ENCODE results near the gene ACADL. TPM values are rescaled to one million over a fixed set of nuclear protein-coding genes. Genes with fewer than 3 reads are reported as not detected.

The ACADL gene
- total RNA-seq: 1 to 10 TPM; 2.5 to 4.6 TPM
- long read RNA-seq: 0 reads

DNA sequence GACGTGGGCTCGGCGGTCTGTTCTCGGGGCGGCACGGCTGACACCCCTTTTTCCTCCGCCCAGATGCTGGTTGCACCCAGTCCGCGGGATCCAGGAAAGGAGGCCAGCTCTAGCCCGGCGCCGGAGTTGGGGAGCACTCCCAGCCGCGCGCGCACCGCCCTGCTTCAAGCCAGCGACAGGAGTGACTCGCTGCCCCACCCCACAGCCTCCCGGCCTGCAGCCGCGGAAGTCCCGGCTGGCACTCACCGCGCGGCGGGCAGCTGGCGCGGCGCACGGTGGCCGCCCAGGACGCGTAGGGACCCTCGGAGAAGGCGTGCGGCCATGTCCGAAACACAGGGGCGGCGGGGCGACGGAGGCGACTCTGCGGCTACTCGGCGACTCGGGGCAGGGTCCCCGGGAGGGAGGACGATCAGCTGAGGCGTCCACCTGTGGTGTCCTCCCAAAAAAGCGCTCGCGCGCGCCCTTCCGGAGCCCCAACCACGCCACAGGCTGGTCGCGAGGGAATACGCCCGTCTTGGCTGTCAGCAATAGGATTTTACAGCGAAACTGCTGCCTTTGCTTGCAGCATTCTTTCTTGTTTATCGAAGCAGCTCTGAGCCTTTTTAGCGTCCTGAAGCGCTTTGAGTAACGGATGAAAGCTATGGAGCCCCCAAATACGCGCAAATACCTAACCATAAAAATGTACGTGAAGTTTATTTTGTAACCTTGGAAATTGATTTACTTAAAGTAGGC lies at the start of gene ACADL:
ACADL (minus strand) TSS at position 507 of the 732 bp plus-strand sequence; CDS start at position 323, 184 bp downstream.
- ATAC-seq (peak; percentile 90 to 91), DNase-seq (peak; percentile 59)
- intact Hi-C loops (cut with DNase I): no loop called here

DNA sequence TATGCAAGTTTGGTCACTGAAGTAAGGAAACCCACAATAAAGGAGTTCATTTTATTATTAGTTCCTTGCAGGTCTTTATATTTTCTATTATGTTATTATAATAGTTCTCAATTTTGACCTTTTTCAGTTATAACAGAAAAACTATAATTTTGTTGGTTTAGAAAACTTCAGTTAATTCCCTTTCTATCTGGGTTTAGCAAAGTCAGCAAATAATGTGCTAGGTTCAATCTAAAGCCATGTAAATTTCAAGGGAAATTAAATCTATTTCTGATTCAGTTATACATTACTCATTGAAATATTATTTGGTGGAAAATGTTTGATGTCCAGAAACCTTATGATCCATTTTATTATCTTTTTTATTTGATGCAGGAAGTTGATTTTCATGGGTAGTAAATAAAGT lies 46.1 kb upstream of the ACADL start:
- intact Hi-C loops (cut with DNase I): no loop called here
- ATAC-seq (no peak), DNase-seq (no peak)

DNA sequence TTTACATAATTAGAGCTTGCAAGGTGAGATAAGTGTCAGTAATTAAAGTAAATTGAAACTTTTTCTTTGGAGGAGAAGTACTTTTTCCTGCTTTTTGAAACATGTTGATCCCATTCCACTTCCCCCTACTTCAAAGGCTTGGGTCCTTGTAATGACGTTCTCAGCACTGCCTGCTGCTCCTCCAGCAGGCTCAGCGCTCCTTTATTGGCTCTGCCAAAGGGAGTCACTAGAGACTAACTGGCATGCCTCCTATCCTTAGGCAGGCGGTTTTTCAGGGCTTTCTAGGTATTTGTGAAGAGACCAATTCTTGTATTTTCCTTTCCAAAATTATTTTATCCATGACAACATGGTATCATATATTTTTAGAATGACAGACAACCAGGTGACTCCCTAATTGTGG lies 43.9 kb upstream of the ACADL start:
- DNase-seq (no peak), ATAC-seq (no peak)
- intact Hi-C loops (cut with DNase I): no loop called here

DNA sequence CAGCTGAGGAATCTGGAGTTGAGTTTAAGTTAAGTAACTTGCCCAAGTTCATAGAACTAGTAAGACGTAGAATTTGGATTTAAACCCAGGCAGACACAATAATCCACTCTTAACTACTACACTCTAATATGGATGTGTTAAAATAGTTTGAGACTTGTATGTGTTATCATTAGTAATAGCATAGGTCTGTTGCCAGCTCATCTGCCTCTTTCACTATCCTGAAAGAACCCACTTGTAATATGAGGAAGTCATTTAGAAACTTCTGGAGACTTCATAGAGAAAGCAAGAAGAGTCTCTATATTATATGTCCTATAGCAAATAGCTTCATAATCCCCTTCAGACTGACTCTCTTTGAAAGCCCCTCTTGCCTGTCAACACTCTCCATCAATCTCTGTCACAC lies 43.0 kb upstream of the ACADL start:
- intact Hi-C loops (cut with DNase I): no loop called here
- DNase-seq: no peak
- no peak for ATAC-seq

DNA sequence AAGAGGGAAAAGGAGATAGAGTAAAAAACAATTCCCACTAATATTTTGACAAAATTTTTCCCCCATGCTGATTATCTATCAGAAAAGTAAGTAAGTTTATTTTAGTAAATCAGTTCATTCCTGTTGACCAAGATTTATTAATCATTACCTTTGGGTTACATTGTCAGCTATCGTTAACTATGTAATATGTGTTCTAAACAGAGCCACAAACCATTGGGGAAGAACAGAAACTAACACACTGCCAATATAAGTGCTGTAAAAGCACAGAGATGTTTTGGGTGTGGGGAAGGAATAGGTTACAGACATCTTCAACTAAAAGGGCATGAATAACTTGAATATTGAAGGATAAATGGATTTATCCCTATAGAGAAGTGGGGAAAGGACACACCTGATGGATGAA lies 42.5 kb upstream of the ACADL start:
- intact Hi-C loops (cut with DNase I): no loop called here
- no peak for ATAC-seq
- DNase-seq: no peak

DNA sequence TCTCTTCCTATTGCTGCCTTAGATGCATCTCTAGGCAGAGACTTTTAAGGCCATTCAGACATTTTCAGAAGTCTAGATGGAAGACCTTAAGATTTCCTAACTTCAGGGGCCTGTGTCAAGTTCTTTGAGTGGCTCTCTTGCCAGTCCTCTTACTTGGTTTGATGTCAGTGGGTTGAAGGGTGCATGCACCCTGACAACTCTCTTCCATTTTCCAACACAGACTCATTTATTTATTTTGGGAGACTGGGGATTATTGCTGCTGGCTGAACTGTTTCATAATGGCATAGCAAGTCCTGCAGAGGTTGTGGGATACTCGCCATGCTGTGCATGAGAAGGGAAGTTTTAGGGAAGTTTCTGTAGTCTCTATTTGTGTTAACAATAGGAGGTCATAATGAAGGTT lies 39.0 kb upstream of the ACADL start:
- DNase-seq (no peak), ATAC-seq (no peak)
- intact Hi-C loops (cut with DNase I): no loop called here

DNA sequence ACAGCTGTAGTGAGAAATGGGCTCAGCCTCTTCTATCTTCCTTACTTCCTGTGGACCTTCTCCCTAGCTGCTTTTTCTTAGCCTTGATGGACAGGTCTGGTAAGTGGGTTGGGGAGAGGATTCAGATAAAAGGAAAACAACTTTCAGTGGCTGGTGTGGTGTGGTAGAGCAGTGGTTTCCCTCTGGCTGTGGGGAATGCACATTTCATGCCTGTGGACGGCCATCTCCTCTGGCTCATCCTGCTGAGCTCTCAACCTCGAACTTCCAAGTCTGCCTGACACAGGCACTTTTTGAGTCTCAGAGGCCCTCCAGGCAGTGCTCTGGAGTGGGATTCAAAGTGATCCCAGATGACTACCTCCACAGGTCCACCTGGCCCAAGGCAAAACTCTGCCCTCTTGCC lies 38.6 kb upstream of the ACADL start:
- ATAC-seq (no peak), DNase-seq (no peak)
- intact Hi-C loops (cut with DNase I): no loop called here

DNA sequence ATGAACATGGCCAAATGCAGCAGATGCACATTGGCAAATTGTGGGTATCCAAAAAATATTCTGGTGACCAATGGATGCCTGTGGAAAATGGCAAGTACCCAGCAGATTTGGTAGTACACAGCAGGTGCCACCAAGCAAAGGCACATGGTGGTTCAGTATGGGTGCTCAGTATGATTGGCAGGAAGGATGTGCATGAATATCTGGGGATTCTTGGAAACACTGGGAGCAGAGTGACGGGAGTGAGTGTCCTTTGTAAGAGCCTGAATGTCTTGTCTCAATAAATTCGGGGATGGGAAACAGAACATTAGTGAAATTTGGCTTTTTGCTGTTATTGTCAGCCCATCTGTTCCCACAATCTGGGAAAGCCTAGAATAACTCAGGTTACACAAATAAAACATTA lies 36.8 kb upstream of the ACADL start:
- DNase-seq (no peak), ATAC-seq (no peak)
- intact Hi-C loops (cut with DNase I): no loop called here

DNA sequence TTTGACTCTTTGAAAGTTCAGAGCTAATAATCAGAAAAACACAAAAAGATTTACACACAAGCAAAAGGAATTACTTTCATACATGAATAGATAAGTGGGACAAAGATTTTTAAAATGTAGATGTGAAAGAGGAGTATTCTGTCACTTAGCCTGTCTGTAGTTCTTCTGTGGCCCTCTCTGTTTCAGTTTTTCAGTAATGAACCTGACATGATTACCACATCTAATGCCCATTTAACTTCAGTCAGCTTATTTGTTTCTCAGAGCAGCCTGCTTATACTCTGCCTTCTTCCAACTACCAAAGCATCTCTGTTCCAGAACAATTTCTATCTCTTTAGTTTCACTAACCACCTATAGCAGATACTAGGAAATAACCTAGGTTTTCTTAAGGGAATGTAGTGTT lies 34.4 kb upstream of the ACADL start:
- ATAC-seq: no peak

DNA sequence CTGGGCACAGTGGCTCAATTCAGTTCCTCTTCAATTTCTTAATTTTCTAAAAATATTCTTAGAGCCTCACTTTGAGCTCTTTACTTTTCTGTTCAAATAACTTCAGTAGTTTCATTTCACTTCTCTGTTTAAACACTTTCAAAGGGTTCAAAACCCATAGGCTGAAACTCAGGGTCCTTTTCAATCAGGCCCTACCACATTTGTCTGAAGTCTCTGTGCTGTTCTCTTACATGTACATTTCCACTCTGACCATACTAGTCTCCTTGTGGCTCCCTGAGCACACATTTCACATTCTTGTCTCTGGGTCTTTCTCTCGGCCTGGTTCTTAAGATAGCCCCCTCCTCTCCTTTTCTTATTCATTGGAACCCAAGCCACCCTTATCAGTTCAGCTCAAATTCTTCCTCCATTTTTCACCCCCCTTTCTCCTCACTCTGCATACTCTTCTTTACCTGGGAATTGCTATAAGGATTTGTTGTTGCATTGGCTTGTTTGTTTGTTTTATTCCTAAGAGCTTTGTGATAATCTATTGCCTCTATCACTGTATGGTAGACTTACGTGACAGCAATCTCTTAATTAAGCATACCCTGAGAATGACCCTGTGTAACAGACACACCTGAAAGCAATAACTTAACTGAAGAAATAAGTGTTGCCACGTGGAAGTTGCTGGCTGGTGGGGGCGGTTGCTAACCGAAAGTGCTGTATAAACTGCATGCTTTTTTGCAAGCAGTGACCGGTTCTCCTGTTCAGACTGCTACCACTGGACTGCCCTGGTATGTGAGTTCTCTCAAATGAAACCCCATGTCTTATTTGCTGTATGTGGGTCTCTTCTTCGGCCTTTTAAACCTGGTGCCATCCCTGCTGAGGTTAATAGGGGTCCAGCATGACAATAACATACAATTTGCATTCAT lies 27.7 kb upstream of the ACADL start:
- intact Hi-C loops (cut with DNase I): no loop called here
- ATAC-seq (no peak), DNase-seq (no peak)

More for the DNA sequence above, 34.4 kb upstream of the ACADL start:
- intact Hi-C loops (cut with DNase I): no loop called here
- DNase-seq: no peak

DNA sequence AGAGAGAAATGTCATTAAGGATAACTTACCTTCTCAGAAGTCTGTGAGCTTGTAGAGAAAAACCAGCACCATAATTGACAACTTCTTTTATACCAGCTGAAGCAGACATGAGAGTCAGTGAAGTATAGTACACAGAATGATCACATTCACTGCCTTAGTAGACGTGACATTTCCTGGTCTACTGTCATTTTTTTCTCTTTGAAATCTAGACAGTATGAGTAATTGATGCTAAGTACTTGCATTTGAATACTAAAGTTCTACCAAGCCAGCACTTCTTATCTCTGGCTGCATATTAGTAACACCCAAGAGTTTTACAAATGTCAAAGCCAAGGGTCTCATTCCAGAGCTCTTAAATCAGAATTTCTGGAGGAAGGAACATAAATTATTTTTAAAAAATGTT lies 25.4 kb upstream of the ACADL start:
- ATAC-seq (no peak), DNase-seq (no peak)
- intact Hi-C loops (cut with DNase I): loop anchor here in 1 of 2 donors (2.0 kb wide), 1 partner anchor 148 kb away; no protein-coding TSS in a partner anchor

DNA sequence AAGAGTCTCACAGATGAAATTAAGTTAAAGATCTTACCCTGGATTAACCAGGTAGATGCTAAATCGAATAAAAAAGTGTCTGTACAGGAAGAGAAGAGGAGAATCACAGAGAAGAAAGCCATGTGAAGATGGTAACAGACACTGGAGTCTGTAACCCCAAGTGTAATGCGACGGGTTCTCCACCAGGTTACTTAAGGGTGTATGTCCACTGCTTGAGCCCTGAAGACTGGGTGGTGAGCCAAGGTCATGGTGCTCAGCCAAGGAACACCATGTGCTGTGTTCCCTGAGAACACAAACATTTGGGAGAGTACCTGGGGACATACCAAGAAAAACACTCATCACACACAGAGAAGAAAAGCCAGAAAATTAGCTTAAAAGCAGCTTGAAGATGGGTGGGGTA lies 8.2 kb upstream of the ACADL start:
- intact Hi-C loops (cut with DNase I): no loop called here
- DNase-seq: no peak
- no peak for ATAC-seq

DNA sequence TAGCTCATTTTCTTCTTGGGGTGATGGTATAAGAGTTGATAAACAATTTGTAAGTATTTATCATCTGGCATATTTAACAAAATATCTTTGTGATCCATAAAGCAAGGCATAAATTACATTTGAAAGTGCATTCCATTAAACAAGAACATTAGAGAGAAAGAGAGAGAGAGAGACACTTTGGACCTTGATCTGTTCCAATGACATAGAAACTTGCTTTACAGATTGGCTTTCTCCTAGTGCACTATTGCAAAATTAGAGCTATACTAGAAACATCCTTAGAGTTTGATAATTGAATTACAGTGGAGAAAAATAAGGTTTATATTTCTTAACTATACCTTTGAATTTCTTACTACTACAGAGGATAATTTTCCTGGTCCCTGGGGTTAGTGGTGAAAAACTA lies 5.7 kb upstream of the ACADL start:
- no peak for ATAC-seq

DNA sequence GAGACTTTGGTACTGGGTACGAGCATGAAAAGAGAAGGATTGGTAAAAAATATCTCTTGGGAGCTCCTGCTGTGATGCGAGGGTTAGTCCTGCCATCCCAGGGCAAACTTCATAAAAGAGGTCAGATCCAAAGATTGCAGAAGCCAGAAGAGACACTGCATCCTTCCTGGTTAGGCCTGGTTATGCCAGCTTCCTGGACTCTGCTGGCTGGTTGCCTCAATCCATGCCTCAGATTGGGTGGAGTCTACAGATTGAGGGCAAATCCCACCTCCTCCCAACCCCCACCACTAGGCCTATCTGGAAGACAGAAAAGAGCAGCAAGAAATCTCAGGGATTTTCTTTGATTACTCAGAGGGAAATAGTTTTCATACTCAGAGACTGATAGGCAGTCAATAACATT lies 5.3 kb upstream of the ACADL start:
- DNase-seq (no peak), ATAC-seq (no peak)
- intact Hi-C loops (cut with DNase I): no loop called here

More for the DNA sequence above, 5.7 kb upstream of the ACADL start:
- intact Hi-C loops (cut with DNase I): no loop called here
- no peak for DNase-seq

DNA sequence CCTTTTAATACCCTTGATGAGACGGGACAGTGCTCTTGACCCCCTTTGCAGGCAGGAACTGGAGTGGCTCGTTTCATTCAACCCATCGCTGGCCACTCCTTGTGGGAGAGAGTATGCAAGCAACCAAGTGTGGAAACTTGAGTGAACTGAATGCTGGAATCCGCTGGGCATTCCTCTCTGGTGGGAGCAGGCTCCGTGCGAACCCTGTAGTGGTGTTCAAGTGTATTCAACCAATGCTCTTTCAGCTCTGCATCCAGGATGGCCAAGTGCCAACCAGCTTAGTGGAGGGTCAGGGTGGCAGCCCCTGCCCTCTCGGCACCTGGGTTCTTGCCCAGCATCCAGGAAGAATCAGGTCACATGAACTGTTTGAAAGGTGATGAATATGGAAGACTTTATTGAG lies 3.3 kb upstream of the ACADL start:
- intact Hi-C loops (cut with DNase I): no loop called here
- no peak for ATAC-seq
- no peak for DNase-seq

DNA sequence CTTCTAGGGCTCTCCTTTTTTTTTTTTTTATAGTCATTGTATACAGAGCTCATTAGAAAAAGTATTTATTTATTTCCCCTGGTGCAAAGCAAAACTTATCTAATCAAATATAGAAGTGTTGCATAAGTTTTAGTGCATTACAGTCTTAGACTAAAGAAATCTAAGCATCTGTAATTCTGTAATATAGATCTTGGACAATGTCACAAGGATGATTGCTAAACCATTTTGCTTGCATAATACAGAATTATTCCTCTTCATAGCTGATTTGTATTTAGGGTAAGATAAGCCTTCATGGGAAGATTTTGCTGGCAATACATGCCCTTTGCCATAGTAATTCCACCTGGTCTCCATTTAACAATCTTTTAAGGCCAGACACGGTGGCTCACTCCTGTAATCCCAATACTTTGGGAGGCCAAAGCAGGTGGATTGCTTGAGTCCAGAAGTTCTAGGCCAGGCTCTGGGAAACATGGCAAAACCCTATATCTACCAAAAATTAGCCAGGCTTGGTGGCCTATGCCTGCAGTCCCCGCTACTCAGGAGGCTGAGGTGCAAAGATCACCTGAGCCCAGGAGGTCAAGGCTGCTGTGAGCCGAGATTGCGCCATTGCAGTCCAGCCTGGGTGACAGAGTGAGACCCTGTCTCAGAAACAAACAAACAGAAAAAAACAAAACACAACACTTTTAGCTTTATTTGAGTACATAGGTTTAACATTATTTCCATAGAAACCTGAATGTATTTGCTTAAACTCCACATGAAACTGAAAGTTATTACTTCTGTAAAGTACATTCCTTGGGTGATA lies 2.2 kb upstream of the ACADL start:
- DNase-seq (no peak), ATAC-seq (no peak)
- intact Hi-C loops (cut with DNase I): no loop called here

DNA sequence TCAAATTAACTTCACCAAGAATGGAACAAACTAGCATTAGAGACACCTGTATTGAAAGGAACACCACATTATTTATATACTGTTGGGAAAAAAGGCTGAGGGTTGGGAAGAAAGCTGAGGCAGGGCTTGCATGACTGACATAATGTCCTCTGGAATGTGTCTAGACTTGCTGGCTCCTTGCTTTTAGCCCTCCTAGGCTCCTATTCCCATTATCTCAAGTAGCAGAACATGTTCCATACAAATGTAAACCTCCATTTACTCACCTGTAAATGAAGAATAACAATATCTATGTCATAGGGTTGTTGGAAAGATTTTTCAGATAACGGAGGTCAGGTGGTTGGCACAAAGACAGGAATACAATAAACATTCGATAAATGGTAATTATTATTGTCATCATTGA lies 976 bp upstream of the ACADL start:
- DNase-seq (no peak), ATAC-seq (no peak)
- intact Hi-C loops (cut with DNase I): no loop called here

DNA sequence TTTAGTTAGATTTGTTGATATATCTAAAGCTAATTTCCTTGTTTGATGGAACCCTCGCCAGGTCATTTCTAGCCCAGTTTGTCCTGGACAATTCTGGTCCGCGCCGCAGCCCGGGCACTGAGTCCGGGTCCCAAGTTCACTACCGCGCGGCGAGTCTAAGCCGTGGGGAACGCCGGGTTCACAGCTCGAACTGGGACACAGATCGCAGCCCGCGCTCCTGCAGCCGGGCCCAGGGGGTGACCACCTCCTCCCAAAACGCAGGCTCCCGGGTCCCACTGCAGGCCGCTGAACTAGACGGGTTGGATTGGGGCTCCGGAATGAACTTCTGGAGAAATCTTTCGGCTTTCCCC lies 681 bp downstream of the ACADL start:
- intact Hi-C loops (cut with DNase I): no loop called here
- ATAC-seq (peak; percentile 66 to 71), DNase-seq (peak; percentile 24)

DNA sequence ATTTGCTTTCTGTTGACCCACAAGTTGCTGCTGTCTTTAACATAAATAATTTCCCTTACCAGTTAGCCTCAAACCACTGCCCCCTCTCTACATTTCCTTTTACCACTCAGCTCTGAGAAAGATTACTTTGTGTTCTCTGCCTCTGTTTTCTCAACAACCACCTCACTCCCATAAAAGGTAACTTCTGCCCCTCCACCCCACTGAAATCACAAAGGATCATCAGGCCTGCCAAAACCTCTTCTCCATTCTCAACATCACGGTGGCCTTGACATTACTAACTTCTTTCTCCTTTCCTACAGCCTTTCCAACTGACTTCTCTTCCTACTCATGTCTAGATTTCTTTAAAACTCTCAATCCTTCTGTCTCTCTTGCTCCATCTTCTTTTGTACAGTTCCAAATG lies 10.1 kb downstream of the ACADL start:
- intact Hi-C loops (cut with DNase I): no loop called here

DNA sequence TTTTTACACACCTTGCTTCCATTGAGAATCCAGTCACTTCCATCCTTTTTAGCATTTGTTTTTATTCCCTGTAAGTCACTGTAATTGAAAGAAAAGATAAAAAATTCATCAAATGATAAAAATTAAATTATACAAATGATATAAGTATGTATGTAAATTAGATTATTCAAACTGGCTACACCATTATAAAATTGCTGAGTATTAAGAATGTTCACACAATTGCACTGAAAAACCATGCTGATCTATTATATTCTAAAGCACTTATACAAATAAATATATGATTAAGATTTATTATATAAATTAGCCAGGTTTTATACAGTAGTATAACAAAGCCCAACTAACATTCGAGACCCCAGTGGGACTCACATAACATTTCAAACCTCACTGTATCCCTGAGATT lies 15.1 kb downstream of the ACADL start:
- intact Hi-C loops (cut with DNase I): no loop called here
- DNase-seq (no peak), ATAC-seq (no peak)

More for the DNA sequence above, 10.1 kb downstream of the ACADL start:
- no peak for ATAC-seq
- no peak for DNase-seq
